CD4-positive, alpha-beta T cell treated with Interferon gamma for 1 hour (primary cell): ENCODE results near the gene LUC7L3.
"Not testable (repeated sequence)": the region's sequence is repeated elsewhere in the genome, so short reads cannot be mapped to it uniquely, and the experiment has no call there.

Experiments used
- DNase-seq: peaks from one replicate; pipeline ENCODE4 v3.0.0-alpha.2; 2020

Gene LUC7L3

DNA sequence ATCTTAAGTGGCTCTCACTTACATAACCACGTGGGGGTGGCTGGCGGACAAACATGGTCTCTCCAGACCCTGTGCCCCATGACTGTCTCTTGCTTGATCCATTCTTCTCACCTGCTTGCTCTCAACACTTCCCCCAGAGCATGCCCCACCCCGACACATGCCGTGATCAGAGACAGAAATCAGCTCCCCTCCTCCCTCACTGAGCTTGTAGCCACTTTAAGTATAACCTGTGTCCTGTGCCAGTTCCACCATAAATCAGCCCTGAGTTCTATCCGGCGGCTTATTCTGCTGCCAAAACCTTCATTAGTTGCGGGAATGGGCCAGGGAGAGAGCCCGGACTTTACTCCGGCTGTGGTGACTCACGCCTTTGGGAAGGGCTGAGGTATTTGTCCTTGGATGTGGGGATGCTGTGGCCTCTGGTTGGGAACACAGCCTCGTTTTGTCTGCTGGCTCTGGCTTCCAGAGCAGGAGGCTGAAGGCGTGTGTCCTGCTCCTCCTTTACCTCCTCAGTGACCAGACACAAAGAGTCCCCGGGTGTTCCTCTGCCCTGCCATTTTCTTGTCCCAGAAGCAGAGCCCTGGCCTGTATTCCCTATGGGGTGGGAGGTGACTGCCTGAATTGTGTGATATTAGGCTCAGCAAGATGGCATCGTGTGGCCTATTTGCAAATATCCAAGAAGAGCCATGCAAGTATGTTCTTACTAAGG, 32.8 kb upstream of the LUC7L3 start:
- no peak for DNase-seq

GRCh38 chr17:50687200-50688066, 32.0 kb upstream of the LUC7L3 start:
- no peak for DNase-seq

GRCh38 chr17:50688245-50688644, 31.2 kb upstream of the LUC7L3 start:
- no peak for DNase-seq

- no peak for DNase-seq
These were observed 30.2 kb upstream of the LUC7L3 start for GRCh38 chr17:50689251-50689650.

GRCh38 chr17:50689956-50690886, 29.2 kb upstream of the LUC7L3 start:
- DNase-seq = no peak

GRCh38 chr17:50690887-50691549, 28.4 kb upstream of the LUC7L3 start:
- DNase-seq = no peak

DNA sequence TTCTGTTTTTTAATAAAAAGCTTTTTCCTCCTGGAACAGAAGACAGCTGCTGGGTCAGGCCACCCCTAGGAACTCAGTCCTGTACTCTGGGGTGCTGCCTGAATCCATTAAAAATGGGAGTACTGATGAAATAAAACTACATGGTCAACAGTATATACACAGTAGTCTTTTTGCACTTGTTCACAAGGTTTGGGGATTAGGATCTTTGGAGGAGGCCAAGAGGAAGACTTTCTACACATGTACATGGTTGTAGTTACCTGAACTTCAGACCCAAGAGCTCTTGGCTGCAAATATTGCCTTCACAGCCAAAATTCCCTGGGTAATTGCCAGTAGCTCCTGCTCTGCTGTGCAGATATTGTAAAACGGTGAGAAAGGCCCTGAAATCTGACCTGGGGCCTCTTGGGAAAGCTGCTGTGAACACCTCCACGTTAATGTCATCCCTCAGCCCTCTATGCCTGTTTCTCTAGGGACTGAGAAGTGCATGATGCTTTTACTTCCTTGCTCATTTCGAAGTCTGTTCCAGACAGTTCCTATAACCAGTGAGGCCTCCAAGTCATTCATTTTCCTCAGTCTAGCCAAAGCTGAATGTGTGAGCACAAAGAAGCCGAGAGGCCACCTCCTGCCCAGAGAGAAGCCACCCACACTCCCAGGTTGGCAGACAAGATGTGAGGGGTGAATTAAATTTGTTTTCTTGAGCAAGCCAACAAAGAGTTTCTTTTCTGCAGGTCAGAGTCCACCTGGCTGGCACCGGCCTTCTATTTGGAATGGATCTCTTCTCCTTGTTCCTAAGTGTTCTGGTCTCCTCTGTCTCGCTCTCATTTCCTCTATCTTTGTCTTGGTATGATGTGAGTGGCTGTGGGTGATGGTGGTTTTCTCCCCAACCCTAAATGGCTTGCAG, 27.6 kb upstream of the LUC7L3 start:
- no peak for DNase-seq

- no peak for DNase-seq
These were observed 26.9 kb upstream of the LUC7L3 start for GRCh38 chr17:50692448-50693035.

GRCh38 chr17:50693036-50693682, 26.2 kb upstream of the LUC7L3 start:
- DNase-seq = no peak

DNA sequence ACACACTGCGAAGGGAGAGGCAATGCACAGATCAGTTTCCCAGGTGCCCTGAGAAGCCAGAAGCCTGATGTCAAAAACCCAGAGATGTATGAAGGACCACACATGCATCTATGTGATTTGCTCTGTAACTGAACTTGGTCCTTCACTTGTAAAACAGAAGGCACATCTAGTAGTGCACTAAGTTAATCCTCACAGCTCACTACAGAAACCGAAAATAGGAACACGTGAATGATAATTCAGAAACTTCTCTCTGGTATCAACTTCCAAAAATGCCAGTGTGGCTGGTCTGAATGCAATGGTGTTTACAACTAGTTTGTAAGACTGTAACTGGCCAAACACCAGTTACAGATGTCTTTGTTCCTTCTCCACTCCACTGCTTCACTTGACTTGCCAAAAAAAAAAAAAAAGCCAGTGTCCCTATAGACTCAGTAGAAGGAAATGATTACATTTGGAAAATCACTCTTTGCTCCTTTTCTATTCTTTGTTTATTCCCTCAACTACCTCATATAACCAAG, 23.0 kb upstream of the LUC7L3 start:
- no peak for DNase-seq

- DNase-seq = no peak
These were observed 22.3 kb upstream of the LUC7L3 start for GRCh38 chr17:50697062-50697461.

DNA sequence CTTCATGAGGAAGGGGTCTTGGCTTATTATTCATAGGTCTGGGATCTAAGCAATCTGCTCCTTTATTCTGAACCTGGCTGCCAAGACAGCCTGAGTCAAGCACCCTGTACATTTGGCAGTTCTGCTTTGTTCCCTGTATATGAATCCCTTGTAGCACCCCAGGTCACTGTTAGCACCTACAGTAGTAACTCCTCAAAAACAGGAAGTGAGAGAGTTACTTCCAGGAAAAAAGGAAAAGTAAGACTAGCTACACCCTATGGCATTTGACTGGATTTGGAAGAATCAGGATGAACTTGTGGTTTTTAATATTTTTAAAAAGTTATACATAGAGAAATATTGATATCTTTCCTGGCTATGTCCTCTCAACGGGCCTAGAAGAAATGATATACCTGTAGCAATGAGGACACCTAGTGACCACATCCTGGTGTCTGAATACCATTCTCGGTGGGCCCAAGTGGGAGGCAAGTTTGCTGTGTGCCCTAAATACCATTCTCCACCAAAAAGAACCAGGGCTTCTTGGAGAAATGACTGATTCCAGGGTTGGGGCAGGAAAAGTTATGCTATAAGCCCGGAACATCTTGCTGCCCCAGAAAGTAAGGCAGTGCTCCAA, 21.6 kb upstream of the LUC7L3 start:
- no peak for DNase-seq

GRCh38 chr17:50699410-50699809, 20.0 kb upstream of the LUC7L3 start:
- DNase-seq = no peak

DNA sequence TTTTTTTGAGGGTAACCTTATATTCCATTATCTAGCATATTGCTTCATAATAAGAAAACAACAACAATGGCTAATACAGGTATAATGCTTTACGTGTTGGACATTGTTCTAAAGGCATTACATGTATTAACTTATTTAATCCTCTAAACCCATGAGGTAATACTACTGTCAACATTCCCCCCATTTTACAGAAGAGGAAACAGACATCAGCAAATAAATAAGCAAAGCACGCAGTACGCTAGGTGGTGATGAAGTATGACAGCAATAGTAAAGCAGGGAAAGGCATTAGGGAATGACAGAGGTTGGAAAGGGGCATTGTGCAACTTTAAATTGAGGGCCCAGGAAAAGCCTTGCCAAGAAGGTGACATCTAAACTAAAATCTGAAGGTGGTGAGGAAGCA, 16.2 kb upstream of the LUC7L3 start:
- no peak for DNase-seq

DNA sequence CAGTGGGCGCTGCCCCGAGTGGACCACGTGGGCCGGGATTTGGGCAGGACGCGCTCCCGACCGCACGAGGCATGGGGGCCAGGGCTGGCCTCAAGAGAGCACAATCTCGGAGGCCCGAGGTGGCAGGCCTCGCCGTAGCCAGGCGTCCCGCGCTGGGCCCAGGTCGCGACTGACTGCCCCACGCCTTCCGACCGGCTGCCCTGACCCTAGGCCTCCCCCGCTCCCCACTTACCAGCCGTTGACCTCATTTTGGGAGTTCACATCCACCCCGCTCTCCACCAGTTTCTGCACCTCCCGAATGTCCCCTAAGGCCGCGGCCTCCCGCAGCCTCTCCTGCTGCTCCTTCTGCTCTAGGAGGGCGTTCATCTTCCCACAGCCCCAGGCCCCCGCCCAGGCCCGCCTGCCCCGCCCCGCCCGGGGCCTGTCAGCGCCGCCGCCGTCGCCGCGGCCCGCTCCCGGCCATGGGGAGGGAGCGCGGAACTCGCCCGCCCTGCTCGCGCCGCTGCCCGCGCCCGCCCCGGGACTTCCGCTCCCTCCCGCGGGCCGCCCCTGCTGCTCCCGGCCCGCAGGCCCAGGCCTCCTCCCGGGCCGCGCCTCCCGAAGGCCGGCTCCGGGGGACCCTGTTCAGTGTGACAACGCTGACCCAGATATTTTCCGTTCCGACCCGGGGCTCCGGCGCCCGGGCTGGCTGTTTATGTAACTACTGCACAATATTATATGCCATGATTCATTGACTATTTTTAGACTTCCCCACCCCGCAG, 11.9 kb upstream of the LUC7L3 start, which contains the start of gene ANKRD40:
ANKRD40 (minus strand) TSS at position 626 of the 761 bp plus-strand sequence; CDS start at position 366, 260 bp downstream.
- DNase-seq = peak; percentile 87

GRCh38 chr17:50708050-50709000, 11.1 kb upstream of the LUC7L3 start:
- DNase-seq = no peak

- DNase-seq = not testable (repeated sequence)
These were observed 10.3 kb upstream of the LUC7L3 start for GRCh38 chr17:50709053-50709452.

DNA sequence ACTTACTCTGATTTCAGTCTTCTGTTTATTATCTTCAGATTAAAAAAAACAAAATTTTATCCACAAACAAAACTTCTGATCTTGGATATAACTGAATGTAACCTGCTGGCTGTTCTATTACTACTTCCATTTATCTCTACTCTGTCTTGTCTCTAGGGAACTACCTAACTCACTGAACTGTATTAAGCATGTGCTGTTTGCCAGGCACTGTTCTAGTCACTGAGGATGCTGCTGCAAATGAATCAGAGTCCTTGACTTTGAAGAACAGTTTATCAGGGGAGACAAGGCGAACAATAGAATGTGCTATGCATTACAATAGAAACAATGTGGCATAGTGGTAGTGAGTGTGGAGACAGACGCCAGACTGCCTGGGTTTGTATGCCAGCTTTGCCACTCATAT, 9.4 kb upstream of the LUC7L3 start:
- DNase-seq = no peak
